ENCODE results near the gene ECSCR. TPM values are rescaled to one million over a fixed set of nuclear protein-coding genes. Genes with fewer than 3 reads are reported as not detected.

ECSCR gene
- total RNA-seq, 1 donor from 2014 or later, result 565 TPM

GRCh38 chr5:139475865-139476617 lies 13.5 kb upstream of the ECSCR start:
- no peak for DNase-seq (ENCODE audit: low spot score)
- no peak overlapping the region for H3K27ac Mint-ChIP-seq (ENCODE audit: unreplicated experiment)
- no peaks in the 10 kb centered on the region for H3K9me3 Mint-ChIP-seq (ENCODE audit: unreplicated experiment)
- no peak overlapping the region for H3K4me3 Mint-ChIP-seq (ENCODE audit: unreplicated experiment)
- peaks cover 10% of the 10 kb centered on the region for H3K36me3 Mint-ChIP-seq (ENCODE audit: low read depth, unreplicated experiment)
- no peak for TF ChIP-seq CTCF (IDR thresholded peaks at IDR 0.05; ENCODE audit: unreplicated experiment)
- H3K27me3 Mint-ChIP-seq (ENCODE audit: unreplicated experiment), result peaks cover 15% of the 10 kb centered on the region
- peaks cover 40% of the 10 kb centered on the region for H3K4me1 Mint-ChIP-seq (ENCODE audit: unreplicated experiment)

GRCh38 chr5:139474890-139475791 lies 12.6 kb upstream of the ECSCR start:
- Mint-ChIP-seq H3K4me1 (ENCODE audit: unreplicated experiment) (peaks cover 34% of the 10 kb centered on the region), H3K27me3 (ENCODE audit: unreplicated experiment) (peaks cover 10% of the 10 kb centered on the region), H3K9me3 (ENCODE audit: unreplicated experiment) (no peaks in the 10 kb centered on the region), H3K36me3 (ENCODE audit: low read depth, unreplicated experiment) (peaks cover 4% of the 10 kb centered on the region), H3K4me3 (ENCODE audit: unreplicated experiment) (peak overlapping the region; percentile 14), H3K27ac (ENCODE audit: unreplicated experiment) (no peak overlapping the region)
- TF ChIP-seq CTCF (IDR thresholded peaks at IDR 0.05; ENCODE audit: unreplicated experiment), result no peak
- no peak for DNase-seq (ENCODE audit: low spot score)

- DNase-seq (ENCODE audit: low spot score), result peak; percentile 42
- no peak overlapping the region for H3K4me3 Mint-ChIP-seq (ENCODE audit: unreplicated experiment)
These were observed 11.0 kb upstream of the ECSCR start for GRCh38 chr5:139473565-139473964.

GRCh38 chr5:139473105-139473504 lies 10.6 kb upstream of the ECSCR start:
- Mint-ChIP-seq H3K27ac (ENCODE audit: unreplicated experiment) (peak overlapping the region; percentile 96), H3K27me3 (ENCODE audit: unreplicated experiment) (peaks cover 17% of the 10 kb centered on the region), H3K9me3 (ENCODE audit: unreplicated experiment) (no peaks in the 10 kb centered on the region), H3K4me3 (ENCODE audit: unreplicated experiment) (no peak overlapping the region), H3K4me1 (ENCODE audit: unreplicated experiment) (peaks cover 45% of the 10 kb centered on the region), H3K36me3 (ENCODE audit: low read depth, unreplicated experiment) (peaks cover 4% of the 10 kb centered on the region)
- DNase-seq (ENCODE audit: low spot score), result peak; percentile 33
- TF ChIP-seq CTCF (IDR thresholded peaks at IDR 0.05; ENCODE audit: unreplicated experiment), result no peak

More at GRCh38 chr5:139473565-139473964, 11.0 kb upstream of the ECSCR start:
- no peak for TF ChIP-seq CTCF (IDR thresholded peaks at IDR 0.05; ENCODE audit: unreplicated experiment)
- H3K36me3 Mint-ChIP-seq (ENCODE audit: low read depth, unreplicated experiment), result peaks cover 4% of the 10 kb centered on the region
- H3K27me3 Mint-ChIP-seq (ENCODE audit: unreplicated experiment), result peaks cover 13% of the 10 kb centered on the region
- peak overlapping the region; percentile 96 for H3K27ac Mint-ChIP-seq (ENCODE audit: unreplicated experiment)
- H3K4me1 Mint-ChIP-seq (ENCODE audit: unreplicated experiment), result peaks cover 41% of the 10 kb centered on the region
- H3K9me3 Mint-ChIP-seq (ENCODE audit: unreplicated experiment), result no peaks in the 10 kb centered on the region

Data from endothelial cell (in vitro differentiated cells).